ENCODE measurements around the gene GOT2. TPM values are rescaled to one million over a fixed set of nuclear protein-coding genes. Genes with fewer than 3 reads are reported as not detected.

GOT2 gene
- total RNA-seq, 1 donor from 2014 or later = 146 TPM

Other genes starting within 250 kb of the GOT2 start
- 4.6 TPM for gene NDRG4, start 234.2 kb downstream of the GOT2 start, total RNA-seq
- 37.3 TPM for gene SETD6, start 218.8 kb downstream of the GOT2 start, total RNA-seq
- gene CNOT1, start 104.5 kb downstream of the GOT2 start, total RNA-seq = 230 TPM
- gene SLC38A7, start 49.5 kb downstream of the GOT2 start, total RNA-seq = 14.6 TPM